HepG2 (cell line): ENCODE measurements around the gene PCP4. TPM values are rescaled to one million over a fixed set of nuclear protein-coding genes. Genes with fewer than 3 reads are reported as not detected.

Experiments
- ATAC-seq: fragments of 200-7000 bp; cut with Tn5 transposase; 3 replicates; pipeline ENCODE4 v1.9.1; 2020; ENCODE audit warnings: mild to moderate bottlenecking, moderate library complexity
- BruUV-seq: library from RNA; stranded (reverse); fragments of 400-500 nt; replicated peaks from 2 replicates; lab custom pipeline; 2021; lab: Mats Ljungman, UMichigan
- CTCF ChIA-PET: fragments of 300-600 bp; formaldehyde crosslinking; extraction: SDS; loops from one replicate; lab custom pipeline; 2021; ENCODE audit warnings: low total read pairs, inconsistent platforms, low intra/inter-chr PET ratio; lab: Yijun Ruan, JAX
- POLR2A ChIA-PET: fragments of 350-600 bp; sonication (Branson Sonifier 250); formaldehyde crosslinking; loops from one replicate; lab custom pipeline; 2020; ENCODE audit warnings: antibody characterized with exemption, inconsistent platforms; lab: Yijun Ruan, JAX
- DNase-seq: peaks from one replicate; pipeline ENCODE4 v3.0.0-alpha.2; 2015; ENCODE audit warnings: low spot score
- FAIRE-seq: peaks from 3 replicates; lab custom pipeline; 2011; peaks lifted over from hg19 to GRCh38; lab: Jason Lieb, UNC
- H2AFZ ChIP-seq: one replicate; pipeline ENCODE4 v1.6.1; 2011; ENCODE audit warnings: low read length, inconsistent platforms
- H3K27ac ChIP-seq: fragments of 300-600 bp; 3 replicates; pipeline ENCODE4 v1.8.0; 2011; ENCODE audit warnings: mixed run types, mild to moderate bottlenecking, mixed read lengths, low read length, inconsistent platforms; ENCODE audit not compliant: insufficient read depth; ENCODE audit errors: extremely low read length
- H3K27me3 ChIP-seq, 2 experiments: fragments of 200-600 bp in 1 of 2; 2 replicates in 1 of 2; 3 replicates in 1 of 2; pipeline versions ENCODE4 v1.6.0 to v1.8.0; 2011; ENCODE audit warnings: low read length in 2 of 2, mild to moderate bottlenecking in 2 of 2, moderate library complexity in 2 of 2, inconsistent platforms in 1 of 2; ENCODE audit not compliant: insufficient read depth in 2 of 2, control insufficient read depth in 1 of 2
- H3K36me3 ChIP-seq, 2 experiments: fragments of 200-600 bp in 1 of 2; replicated peaks in 1 of 2; 2 replicates in 1 of 2; 3 replicates in 1 of 2; pipeline versions ENCODE4 v1.5.1 to v1.8.0; 2011; ENCODE audit warnings: low read length in 2 of 2, inconsistent platforms in 1 of 2; ENCODE audit not compliant: insufficient read depth in 2 of 2, control insufficient read depth in 1 of 2
- H3K4me1 ChIP-seq: 2 replicates; pipeline ENCODE4 v1.5.1; 2012; ENCODE audit warnings: low read length, inconsistent platforms; ENCODE audit not compliant: insufficient read depth
- H3K4me2 ChIP-seq: 2 replicates; pipeline ENCODE4 v1.6.0; 2011; ENCODE audit warnings: low read depth, low read length, inconsistent platforms
- H3K4me3 ChIP-seq, 3 experiments: fragments of 200-600 bp in 1 of 3; sonication (generic), shearing (Covaris generic) in 1 of 3; replicated peaks in 1 of 3; 2 replicates each; pipeline ENCODE4 v1.5.1; 2011 to 2016; ENCODE audit warnings: low read length in 3 of 3, inconsistent platforms in 2 of 3, low read depth in 2 of 3, mild to moderate bottlenecking in 2 of 3, control low read depth in 1 of 3, mixed read lengths in 1 of 3; ENCODE audit not compliant: insufficient read depth in 1 of 3
- H3K79me2 ChIP-seq: one replicate; pipeline ENCODE4 v1.6.1; 2011; ENCODE audit warnings: low read length, inconsistent platforms; ENCODE audit not compliant: insufficient read depth
- H3K9ac ChIP-seq: 2 replicates; pipeline ENCODE4 v1.6.0; 2011; ENCODE audit warnings: mild to moderate bottlenecking, low read depth, low read length, inconsistent platforms; ENCODE audit not compliant: insufficient read depth
- H3K9me3 ChIP-seq: 2 replicates; pipeline ENCODE4 v1.5.1; 2012; ENCODE audit warnings: mild to moderate bottlenecking, low read length
- H4K20me1 ChIP-seq: 2 replicates; pipeline ENCODE4 v1.6.0; 2011; ENCODE audit warnings: inconsistent platforms, mild to moderate bottlenecking, low read length, moderate library complexity; ENCODE audit not compliant: insufficient read depth
- ARNT ChIP-seq: fragments of 450-650 bp; IDR thresholded peaks from 2 replicates; pipeline ENCODE4 v1.6.1; 2017
- CEBPZ ChIP-seq: IDR thresholded peaks from 2 replicates; pipeline ENCODE4 v1.6.1; 2012; ENCODE audit warnings: low read length, improper control_type of control experiment
- CREB3 ChIP-seq: sonication (generic); formaldehyde crosslinking; IDR thresholded peaks from 2 replicates; pipeline ENCODE4 v1.5.0; 2020; ENCODE audit warnings: missing genetic modification reagents
- DNMT3B ChIP-seq: conservative IDR thresholded peaks from 2 replicates; pipeline ENCODE4 v1.6.1; 2016; ENCODE audit warnings: missing biosample characterization, control low read depth
- FOXA1 ChIP-seq, 2 experiments: fragments of 450-650 bp in 1 of 2; sonication (generic) in 1 of 2; formaldehyde crosslinking in 1 of 2; IDR thresholded peaks; 2 replicates each; pipeline versions ENCODE4 v1.4.0 to v1.6.1; 2016 to 2020; ENCODE audit warnings: missing genetic modification reagents in 1 of 2
- KAT8 ChIP-seq: IDR thresholded peaks from 2 replicates; pipeline ENCODE4 v1.6.1; 2016; ENCODE audit warnings: missing genetic modification reagents, missing compliant biosample characterization
- KLF16 ChIP-seq, 2 experiments: sonication (generic) in 1 of 2; formaldehyde crosslinking in 1 of 2; IDR thresholded peaks; 2 replicates each; pipeline versions ENCODE4 v1.6.1 to v1.8.0; 2016 to 2023; ENCODE audit warnings: missing genetic modification reagents in 2 of 2, missing compliant biosample characterization in 1 of 2
- NFRKB ChIP-seq: fragments of 450-650 bp; IDR thresholded peaks from 2 replicates; pipeline ENCODE4 v1.6.1; 2017
- NKX3-1 ChIP-seq: sonication (generic); formaldehyde crosslinking; IDR thresholded peaks from 2 replicates; pipeline ENCODE4 v1.5.0; 2020; ENCODE audit warnings: missing genetic modification reagents
- POGK ChIP-seq: sonication (generic); formaldehyde crosslinking; conservative IDR thresholded peaks from 2 replicates; pipeline ENCODE4 v1.8.0; 2022; ENCODE audit warnings: mild to moderate bottlenecking, moderate library complexity, missing genetic modification reagents
- PTBP1 ChIP-seq: fragments of 200-400 bp; formaldehyde crosslinking; IDR thresholded peaks from 2 replicates; pipeline ENCODE4 v1.6.1; 2018; ENCODE audit warnings: low read length, low read depth; ENCODE audit not compliant: poor library complexity, severe bottlenecking
- SIX4 ChIP-seq: sonication (generic); formaldehyde crosslinking; IDR thresholded peaks from 2 replicates; pipeline ENCODE4 v1.4.0; 2020; ENCODE audit warnings: missing genetic modification reagents
- TMF1 ChIP-seq: sonication (generic); formaldehyde crosslinking; IDR thresholded peaks from 2 replicates; pipeline ENCODE4 v1.8.1; 2022; ENCODE audit warnings: low read depth, missing genetic modification reagents
- U2AF1 ChIP-seq: fragments of 200-400 bp; formaldehyde crosslinking; optimal IDR thresholded peaks from 2 replicates; pipeline ENCODE3; 2017; ENCODE audit warnings: mild to moderate bottlenecking, low read depth, low read length
- ZFP36L2 ChIP-seq: sonication (generic); formaldehyde crosslinking; IDR thresholded peaks from 2 replicates; pipeline ENCODE4 v1.4.0; 2020; ENCODE audit warnings: missing genetic modification reagents
- ZNF224 ChIP-seq: sonication (generic); formaldehyde crosslinking; IDR thresholded peaks from 2 replicates; pipeline ENCODE4 v1.5.0; 2020; ENCODE audit warnings: mild to moderate bottlenecking, missing genetic modification reagents
- ZNF333 ChIP-seq: sonication (generic); formaldehyde crosslinking; IDR thresholded peaks from 2 replicates; pipeline ENCODE4 v1.4.0; 2020; ENCODE audit warnings: mild to moderate bottlenecking, missing genetic modification reagents, borderline replicate concordance
- ZNF484 ChIP-seq: sonication (generic); formaldehyde crosslinking; IDR thresholded peaks from 2 replicates; pipeline ENCODE4 v1.5.1; 2020; ENCODE audit warnings: mild to moderate bottlenecking, low read depth, missing genetic modification reagents, borderline replicate concordance
- ZNF550 ChIP-seq: sonication (generic); formaldehyde crosslinking; IDR thresholded peaks from 2 replicates; pipeline ENCODE4 v1.4.0; 2020; ENCODE audit warnings: mild to moderate bottlenecking, missing genetic modification reagents, borderline replicate concordance
- ZNF850 ChIP-seq: sonication (generic); formaldehyde crosslinking; conservative IDR thresholded peaks from 2 replicates; pipeline ENCODE4 v1.9.0; 2021; ENCODE audit warnings: mild to moderate bottlenecking, missing genetic modification reagents
- whole genome bisulfite sequencing: methylation state at CpG from one replicate; pipeline ENCODE4 v1.1.6; 2017; ENCODE audit warnings: low lambda C conversion rate; 5-methylcytosine and 5-hydroxymethylcytosine counted together
- in situ Hi-C: cut with HindIII; loops from 2 replicates; pipeline ENCODE4 v1.10.0; 2017; ENCODE audit warnings: low pct_unique_long_range_greater_than_20kb; ENCODE audit not compliant: extremely low pct_ligation_motif_present
- intact Hi-C: fragments of 100-400 bp; cut with micrococcal nuclease; formaldehyde crosslinking; loops from one replicate; pipeline ENCODE4 v1.10.0; 2022; ENCODE audit not compliant: unreplicated experiment
- polyA plus RNA-seq, 8 experiments: library from polyadenylated mRNA; depleted of rRNA in 3 of 8; stranded (reverse) in 7 of 8; unstranded in 1 of 8; fragments of >200 nt; fragmentation: Illumina TruSeq in 4 of 8; extraction: Trizol in 4 of 8; gene quantifications; 2 replicates each; pipeline versions ENCODE4 v1.2.1 to v1.2.3, GENCODE V29; 2011 to 2016; ENCODE audit warnings: low read depth in 4 of 8, missing spikeins in 1 of 8, mixed read lengths in 1 of 8; ENCODE audit not compliant: insufficient read depth in 1 of 8
- total RNA-seq, 5 experiments: library from RNA; depleted of rRNA; stranded (reverse); fragments of >200 nt; fragmentation: Illumina TruSeq; extraction: Trizol; gene quantifications; 2 replicates each; pipeline ENCODE4 v1.2.3, GENCODE V29; 2016; ENCODE audit warnings: low read depth in 1 of 5

PCP4 gene
- total and polyA plus RNA-seq, 2 of the 13 experiments (the other 11 are each of a cell fraction or from before 2014, with no cell fraction given) = not detected

- TF ChIP-seq CREB3 (CRISPR knock-in tag) (no peak), NFRKB (no peak), ZNF484 (no peak)
Measured at GRCh38 chr21:39955326-39955725, 88.1 kb downstream of the PCP4 start (continued).

GRCh38 chr21:39956586-39956985 lies 89.3 kb downstream of the PCP4 start:
- DNase-seq = no peak
- ATAC-seq = no peak
- ChIA-PET CTCF (no interaction called here), POLR2A (no interaction called here)
- Histone ChIP-seq H3K4me1 (no peaks in the 10 kb centered on the region), H2AFZ (no peak overlapping the region), H3K4me3 (no peak overlapping the region), H3K27ac (no peak overlapping the region), H3K9ac (no peak overlapping the region), H3K4me2 (no peak overlapping the region), H4K20me1 (no peaks in the 10 kb centered on the region), H3K9me3 (peaks cover 93% of the 10 kb centered on the region), H3K27me3 (no peaks in the 10 kb centered on the region), H3K79me2 (no peaks in the 10 kb centered on the region), H3K36me3 (no peaks in the 10 kb centered on the region)
- in situ Hi-C loops = no loop called here
- 29% methylated on average over 4 of the region's 4 CpGs for WGBS
- no peak for FAIRE-seq
- intact Hi-C loops = no loop called here
- BruUV-seq = no TSS peak
- TF ChIP-seq FOXA1 (IDR thresholded peaks at IDR 0.05) = no peak
- no peak for TF ChIP-seq FOXA1 (CRISPR knock-in tag; IDR thresholded peaks at IDR 0.05)
- no peak for TF ChIP-seq ZNF550 (CRISPR knock-in tag)
- TF ChIP-seq ZFP36L2 = no peak
- TF ChIP-seq PTBP1 = no peak
- no peak for TF ChIP-seq SIX4 (CRISPR knock-in tag)
- TF ChIP-seq ARNT = no peak
- TF ChIP-seq CEBPZ = no peak
- no peak for TF ChIP-seq TMF1 (CRISPR knock-in tag)
- no peak for TF ChIP-seq ZNF850 (CRISPR knock-in tag)
- TF ChIP-seq ZNF333 (CRISPR knock-in tag) = no peak
- no peak for TF ChIP-seq ZNF224 (CRISPR knock-in tag)
- TF ChIP-seq U2AF1 = no peak
- no peak for TF ChIP-seq KAT8 (CRISPR knock-in tag)
- no peak for TF ChIP-seq DNMT3B (CRISPR knock-in tag)
- no peak for TF ChIP-seq POGK (CRISPR knock-in tag)
- no peak for TF ChIP-seq NKX3-1 (CRISPR knock-in tag)
- no peak for TF ChIP-seq KLF16 (CRISPR knock-in tag; IDR thresholded peaks at IDR 0.05)
